DOHH2 (cell line): ENCODE results near the gene PRPH.
"Not testable (repeated sequence)": the region's sequence is repeated elsewhere in the genome, so short reads cannot be mapped to it uniquely, and the experiment has no call there.

Experiments used
- H3F3A ChIP-seq: fragments of 200-600 bp; sonication (generic), shearing (Covaris generic); 2 replicates; pipeline ENCODE4 v1.6.0; 2016; ENCODE audit warnings: antibody characterized with exemption, mild to moderate bottlenecking; ENCODE audit not compliant: control insufficient read depth, insufficient read depth
- H3K27ac ChIP-seq: fragments of 200-600 bp; sonication (generic); 2 replicates; pipeline ENCODE4 v1.5.1; 2014; ENCODE audit warnings: low read depth, mild to moderate bottlenecking, low read length, moderate library complexity
- H3K27me3 ChIP-seq: fragments of 200-600 bp; sonication (generic); 2 replicates; pipeline ENCODE4 v1.6.1; 2014; ENCODE audit warnings: mild to moderate bottlenecking, low read length, mixed read lengths; ENCODE audit not compliant: control insufficient read depth
- H3K36me3 ChIP-seq: fragments of 200-600 bp; sonication (generic); 2 replicates; pipeline ENCODE4 v1.6.1; 2014; ENCODE audit warnings: mild to moderate bottlenecking, low read length, moderate library complexity, mixed read lengths; ENCODE audit not compliant: control insufficient read depth
- H3K4me1 ChIP-seq: fragments of 200-600 bp; sonication (generic); 2 replicates; pipeline ENCODE4 v1.6.1; 2014; ENCODE audit warnings: mild to moderate bottlenecking, low read length, mixed read lengths; ENCODE audit not compliant: control insufficient read depth
- H3K4me2 ChIP-seq: fragments of 200-600 bp; sonication (generic); 2 replicates; pipeline ENCODE4 v1.6.0; 2014; ENCODE audit warnings: mild to moderate bottlenecking, low read length, moderate library complexity
- H3K4me3 ChIP-seq: fragments of 200-600 bp; sonication (generic); 2 replicates; pipeline ENCODE4 v1.5.1; 2014; ENCODE audit warnings: mild to moderate bottlenecking, low read length, mixed read lengths
- H3K79me2 ChIP-seq: fragments of 200-600 bp; sonication (generic); 2 replicates; pipeline ENCODE4 v1.6.1; 2014; ENCODE audit warnings: mild to moderate bottlenecking, low read length, mixed read lengths; ENCODE audit not compliant: control insufficient read depth
- H3K9me2 ChIP-seq: fragments of 200-600 bp; sonication (generic); replicated peaks from 2 replicates; pipeline ENCODE4 v1.6.1; 2014; ENCODE audit warnings: mild to moderate bottlenecking, low read length, mixed read lengths; ENCODE audit not compliant: control insufficient read depth
- H3K9me3 ChIP-seq: fragments of 200-600 bp; sonication (generic); 2 replicates; pipeline ENCODE4 v1.6.1; 2014; ENCODE audit warnings: antibody characterized with exemption, low read length, mixed read lengths; ENCODE audit not compliant: control insufficient read depth, insufficient read depth
- H4K20me1 ChIP-seq: fragments of 200-600 bp; sonication (generic); 2 replicates; pipeline ENCODE4 v1.6.0; 2014; ENCODE audit warnings: low read depth, mild to moderate bottlenecking, antibody characterized with exemption, low read length, moderate library complexity; ENCODE audit not compliant: control insufficient read depth, insufficient read depth
- EZH2phosphoT487 ChIP-seq: fragments of 200-600 bp; sonication (generic); IDR thresholded peaks from 2 replicates; pipeline ENCODE4 v1.6.1; 2017; ENCODE audit warnings: borderline replicate concordance, mild to moderate bottlenecking, antibody characterized with exemption, low read length, moderate library complexity, mixed read lengths
- TF ChIP-seq, protein P1 (sequence below): fragments of 200-600 bp; sonication (generic); IDR thresholded peaks from one replicate; pipeline ENCODE4 v1.5.1; 2014; ENCODE audit warnings: antibody characterized with exemption, mild to moderate bottlenecking, low read depth, low read length; ENCODE audit not compliant: poor library complexity, severe bottlenecking

The PRPH gene

GRCh38 chr12:49332891-49333371 is 38.0 kb downstream of the PRPH start:
- no peaks in the 10 kb centered on the region for H4K20me1 ChIP-seq
- H3K4me1 ChIP-seq, result peaks cover 10% of the 10 kb centered on the region
- TF ChIP-seq, protein P1, sequence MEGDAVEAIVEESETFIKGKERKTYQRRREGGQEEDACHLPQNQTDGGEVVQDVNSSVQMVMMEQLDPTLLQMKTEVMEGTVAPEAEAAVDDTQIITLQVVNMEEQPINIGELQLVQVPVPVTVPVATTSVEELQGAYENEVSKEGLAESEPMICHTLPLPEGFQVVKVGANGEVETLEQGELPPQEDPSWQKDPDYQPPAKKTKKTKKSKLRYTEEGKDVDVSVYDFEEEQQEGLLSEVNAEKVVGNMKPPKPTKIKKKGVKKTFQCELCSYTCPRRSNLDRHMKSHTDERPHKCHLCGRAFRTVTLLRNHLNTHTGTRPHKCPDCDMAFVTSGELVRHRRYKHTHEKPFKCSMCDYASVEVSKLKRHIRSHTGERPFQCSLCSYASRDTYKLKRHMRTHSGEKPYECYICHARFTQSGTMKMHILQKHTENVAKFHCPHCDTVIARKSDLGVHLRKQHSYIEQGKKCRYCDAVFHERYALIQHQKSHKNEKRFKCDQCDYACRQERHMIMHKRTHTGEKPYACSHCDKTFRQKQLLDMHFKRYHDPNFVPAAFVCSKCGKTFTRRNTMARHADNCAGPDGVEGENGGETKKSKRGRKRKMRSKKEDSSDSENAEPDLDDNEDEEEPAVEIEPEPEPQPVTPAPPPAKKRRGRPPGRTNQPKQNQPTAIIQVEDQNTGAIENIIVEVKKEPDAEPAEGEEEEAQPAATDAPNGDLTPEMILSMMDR, result no peak
- no peak for TF ChIP-seq EZH2phosphoT487
- H3K79me2 ChIP-seq, result no peaks in the 10 kb centered on the region
- no peak overlapping the region for H3K4me3 ChIP-seq
- H3K27ac ChIP-seq, result no peak overlapping the region
- H3K36me3 ChIP-seq, result peaks cover 27% of the 10 kb centered on the region
- no peaks in the 10 kb centered on the region for H3K9me2 ChIP-seq
- H3F3A ChIP-seq, result peaks cover 2% of the 10 kb centered on the region; the same call in 1 of the 2 replicates
- no peak overlapping the region for H3K4me2 ChIP-seq
- no peaks in the 10 kb centered on the region for H3K9me3 ChIP-seq
- H3K27me3 ChIP-seq, result peaks cover 13% of the 10 kb centered on the region

DNA sequence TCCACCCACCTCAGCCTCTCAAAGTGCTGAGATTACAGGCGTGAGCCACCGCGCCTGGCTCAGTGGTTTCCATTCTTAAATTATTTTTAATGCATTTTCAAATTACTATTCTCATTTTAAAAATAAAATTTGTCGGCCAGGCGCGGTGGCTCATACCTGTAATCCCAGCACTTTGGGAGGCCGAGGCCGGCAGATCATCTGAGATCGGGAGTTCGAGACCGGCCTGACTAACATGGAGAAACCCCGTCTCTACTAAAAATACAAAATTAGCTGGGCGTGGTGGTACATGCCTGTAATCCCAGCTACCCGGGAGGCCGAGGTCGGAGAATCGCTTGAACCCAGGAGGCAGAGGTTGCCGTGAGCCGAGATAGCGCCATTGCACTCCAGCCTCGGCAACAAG is 38.8 kb downstream of the PRPH start:
- not testable (repeated sequence) for H3K79me2 ChIP-seq, H3K4me2 ChIP-seq, H3K9me2 ChIP-seq, H3F3A ChIP-seq, H3K27ac ChIP-seq, H3K4me3 ChIP-seq, H4K20me1 ChIP-seq, H3K9me3 ChIP-seq
- H3K4me1 ChIP-seq, result peaks cover 10% of the 10 kb centered on the region
- peaks cover 21% of the 10 kb centered on the region for H3K27me3 ChIP-seq
- peaks cover 27% of the 10 kb centered on the region for H3K36me3 ChIP-seq

GRCh38 chr12:49334226-49334625 is 39.3 kb downstream of the PRPH start:
- Histone ChIP-seq H3K9me3 (no peaks in the 10 kb centered on the region), H3K4me2 (no peak overlapping the region), H3K4me1 (peaks cover 10% of the 10 kb centered on the region), H3K27me3 (peaks cover 24% of the 10 kb centered on the region), H3K9me2 (no peaks in the 10 kb centered on the region), H3F3A (peaks cover 2% of the 10 kb centered on the region), H4K20me1 (no peaks in the 10 kb centered on the region), H3K4me3 (no peak overlapping the region), H3K27ac (no peak overlapping the region), H3K79me2 (no peaks in the 10 kb centered on the region), H3K36me3 (peaks cover 22% of the 10 kb centered on the region)
- no peak for TF ChIP-seq EZH2phosphoT487
- TF ChIP-seq, protein P1, result no peak

DNA sequence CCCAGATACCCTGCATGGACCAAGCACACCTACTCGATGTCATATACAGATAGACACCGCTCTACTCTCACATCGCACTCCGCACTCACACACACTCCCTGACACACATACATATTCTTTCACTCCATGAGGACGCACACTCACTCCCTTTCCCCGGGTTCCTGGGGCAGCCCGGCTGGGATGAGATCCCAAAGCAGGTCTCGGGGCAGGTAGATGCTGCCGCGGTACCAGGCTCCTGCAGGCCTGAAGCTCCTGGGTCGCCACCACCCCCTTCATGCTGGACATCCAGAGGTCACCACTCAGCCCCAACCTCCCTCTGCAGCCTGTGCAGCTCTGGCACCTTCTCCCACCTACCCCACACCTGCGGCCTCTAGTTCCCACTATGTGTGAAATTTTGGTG is 39.7 kb downstream of the PRPH start:
- Histone ChIP-seq H3K36me3 (peaks cover 18% of the 10 kb centered on the region), H4K20me1 (no peaks in the 10 kb centered on the region), H3K79me2 (no peaks in the 10 kb centered on the region), H3K9me2 (no peaks in the 10 kb centered on the region), H3K4me2 (no peak overlapping the region), H3K27ac (no peak overlapping the region), H3K4me3 (no peak overlapping the region), H3F3A (peaks cover 2% of the 10 kb centered on the region), H3K9me3 (no peaks in the 10 kb centered on the region), H3K27me3 (peaks cover 29% of the 10 kb centered on the region), H3K4me1 (peaks cover 10% of the 10 kb centered on the region)
- TF ChIP-seq, protein P1, result no peak
- TF ChIP-seq EZH2phosphoT487, result no peak
